ENCODE results near the gene ZNF484.
"Not testable (repeated sequence)": the region's sequence is repeated elsewhere in the genome, so short reads cannot be mapped to it uniquely, and the experiment has no call there.

DNA sequence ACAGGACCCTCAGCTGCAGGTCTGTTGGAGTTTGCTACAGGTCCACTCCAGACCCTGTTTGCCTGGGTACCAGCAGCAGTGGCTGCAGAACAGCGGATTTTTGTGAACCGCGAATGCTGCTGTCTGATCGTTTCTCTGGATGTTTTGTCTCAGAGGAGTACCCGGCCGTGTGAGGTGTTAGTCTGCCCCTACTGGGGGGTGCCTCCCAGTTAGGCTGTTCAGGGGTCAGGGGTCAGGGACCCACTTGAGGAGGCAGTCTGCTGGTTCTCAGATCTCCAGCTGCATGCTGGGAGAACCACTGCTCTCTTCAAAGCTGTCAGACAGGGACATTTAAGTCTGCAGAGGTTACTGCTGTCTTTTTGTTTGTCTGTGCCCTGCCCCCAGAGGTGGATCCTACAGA is 27.3 kb upstream of the ZNF484 start:
- not testable (repeated sequence) for TF ChIP-seq POLR2A, POLR2AphosphoS5 (IDR thresholded peaks at IDR 0.05)
- TF ChIP-seq, protein P1, sequence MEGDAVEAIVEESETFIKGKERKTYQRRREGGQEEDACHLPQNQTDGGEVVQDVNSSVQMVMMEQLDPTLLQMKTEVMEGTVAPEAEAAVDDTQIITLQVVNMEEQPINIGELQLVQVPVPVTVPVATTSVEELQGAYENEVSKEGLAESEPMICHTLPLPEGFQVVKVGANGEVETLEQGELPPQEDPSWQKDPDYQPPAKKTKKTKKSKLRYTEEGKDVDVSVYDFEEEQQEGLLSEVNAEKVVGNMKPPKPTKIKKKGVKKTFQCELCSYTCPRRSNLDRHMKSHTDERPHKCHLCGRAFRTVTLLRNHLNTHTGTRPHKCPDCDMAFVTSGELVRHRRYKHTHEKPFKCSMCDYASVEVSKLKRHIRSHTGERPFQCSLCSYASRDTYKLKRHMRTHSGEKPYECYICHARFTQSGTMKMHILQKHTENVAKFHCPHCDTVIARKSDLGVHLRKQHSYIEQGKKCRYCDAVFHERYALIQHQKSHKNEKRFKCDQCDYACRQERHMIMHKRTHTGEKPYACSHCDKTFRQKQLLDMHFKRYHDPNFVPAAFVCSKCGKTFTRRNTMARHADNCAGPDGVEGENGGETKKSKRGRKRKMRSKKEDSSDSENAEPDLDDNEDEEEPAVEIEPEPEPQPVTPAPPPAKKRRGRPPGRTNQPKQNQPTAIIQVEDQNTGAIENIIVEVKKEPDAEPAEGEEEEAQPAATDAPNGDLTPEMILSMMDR (IDR thresholded peaks at IDR 0.05), result not testable (repeated sequence)
